ENCODE results near the gene OR2V2.
A peak's percentile ranks its signal among the peaks of the same experiment; 100 is the strongest.

OR2V2 gene

GRCh38 chr5:181200816-181201215, 53.4 kb downstream of the OR2V2 start:
- no peak for TF ChIP-seq POLR2A (IDR thresholded peaks at IDR 0.05; ENCODE audit: low read depth, low read length)
- no peak for TF ChIP-seq POLR2AphosphoS5 (IDR thresholded peaks at IDR 0.05; ENCODE audit: low read depth, low read length)
- no peak for TF ChIP-seq TAF1 (IDR thresholded peaks at IDR 0.05; ENCODE audit: borderline replicate concordance, low read depth, low read length)
- FAIRE-seq: no peak
- DNase-seq (ENCODE audit: insufficient read length): no peak

GRCh38 chr5:181203093-181203711, 55.8 kb downstream of the OR2V2 start:
- TF ChIP-seq TAF1 (IDR thresholded peaks at IDR 0.05; ENCODE audit: borderline replicate concordance, low read depth, low read length) (no peak), POLR2AphosphoS5 (IDR thresholded peaks at IDR 0.05; ENCODE audit: low read depth, low read length) (no peak), POLR2A (IDR thresholded peaks at IDR 0.05; ENCODE audit: low read depth, low read length) (no peak)
- no peak for DNase-seq (ENCODE audit: insufficient read length)
- FAIRE-seq: no peak

GRCh38 chr5:181203777-181204112, 56.4 kb downstream of the OR2V2 start:
- TF ChIP-seq TAF1 (IDR thresholded peaks at IDR 0.05; ENCODE audit: borderline replicate concordance, low read depth, low read length) (no peak), POLR2A (IDR thresholded peaks at IDR 0.05; ENCODE audit: low read depth, low read length) (no peak), POLR2AphosphoS5 (IDR thresholded peaks at IDR 0.05; ENCODE audit: low read depth, low read length) (no peak)
- FAIRE-seq: no peak
- no peak for DNase-seq (ENCODE audit: insufficient read length)

- FAIRE-seq: no peak
- TF ChIP-seq POLR2AphosphoS5 (IDR thresholded peaks at IDR 0.05; ENCODE audit: low read depth, low read length) (no peak), TAF1 (IDR thresholded peaks at IDR 0.05; ENCODE audit: borderline replicate concordance, low read depth, low read length) (no peak), POLR2A (IDR thresholded peaks at IDR 0.05; ENCODE audit: low read depth, low read length) (no peak)
Observed at GRCh38 chr5:181204113-181204825, 56.9 kb downstream of the OR2V2 start.

GRCh38 chr5:181204826-181205760, 57.7 kb downstream of the OR2V2 start, which contains the start of gene TRIM7:
Gene TRIM7, minus strand, starts transcription at chr5:181205196. Its CDS starts 86 bp downstream, at chr5:181205110.
- FAIRE-seq (no peak), DNase-seq (ENCODE audit: insufficient read length) (peak; percentile 50)
- TF ChIP-seq POLR2AphosphoS5 (IDR thresholded peaks at IDR 0.05; ENCODE audit: low read depth, low read length) (no peak), POLR2A (IDR thresholded peaks at IDR 0.05; ENCODE audit: low read depth, low read length) (no peak), TAF1 (IDR thresholded peaks at IDR 0.05; ENCODE audit: borderline replicate concordance, low read depth, low read length) (no peak)

More at GRCh38 chr5:181204113-181204825, 56.9 kb downstream of the OR2V2 start:
- DNase-seq (ENCODE audit: insufficient read length): no peak

GRCh38 chr5:181205761-181206649, 58.6 kb downstream of the OR2V2 start:
- no peak for TF ChIP-seq POLR2A (IDR thresholded peaks at IDR 0.05; ENCODE audit: low read depth, low read length)
- TF ChIP-seq TAF1 (IDR thresholded peaks at IDR 0.05; ENCODE audit: borderline replicate concordance, low read depth, low read length): no peak
- no peak for TF ChIP-seq POLR2AphosphoS5 (IDR thresholded peaks at IDR 0.05; ENCODE audit: low read depth, low read length)
- DNase-seq (ENCODE audit: insufficient read length): no peak
- FAIRE-seq: no peak

- DNase-seq (ENCODE audit: insufficient read length) (no peak), FAIRE-seq (peak; percentile 42)
- no peak for TF ChIP-seq POLR2A (IDR thresholded peaks at IDR 0.05; ENCODE audit: low read depth, low read length)
- TF ChIP-seq POLR2AphosphoS5 (IDR thresholded peaks at IDR 0.05; ENCODE audit: low read depth, low read length): no peak
- no peak for TF ChIP-seq TAF1 (IDR thresholded peaks at IDR 0.05; ENCODE audit: borderline replicate concordance, low read depth, low read length)
Observed at GRCh38 chr5:181207214-181207959, 60.0 kb downstream of the OR2V2 start.

- no peak for TF ChIP-seq POLR2AphosphoS5 (IDR thresholded peaks at IDR 0.05; ENCODE audit: low read depth, low read length)
- TF ChIP-seq TAF1 (IDR thresholded peaks at IDR 0.05; ENCODE audit: borderline replicate concordance, low read depth, low read length): no peak
- FAIRE-seq: peak; percentile 5
- DNase-seq (ENCODE audit: insufficient read length): no peak
Observed at GRCh38 chr5:181207960-181208253, 60.5 kb downstream of the OR2V2 start.
